Measurements from ENCODE around the gene MYMK.

MYMK gene

GRCh38 chr9:133557581-133557980 lies 32.8 kb upstream of the MYMK start:
- DNase-seq, result no peak

GRCh38 chr9:133556354-133556753 lies 31.6 kb upstream of the MYMK start:
- no peak for DNase-seq

GRCh38 chr9:133554729-133555128 lies 30.0 kb upstream of the MYMK start:
- DNase-seq, result no peak

- no peak for DNase-seq
Measured at GRCh38 chr9:133553973-133554713, 29.4 kb upstream of the MYMK start.

- DNase-seq, result no peak
Measured at GRCh38 chr9:133553123-133553522, 28.4 kb upstream of the MYMK start.

GRCh38 chr9:133552236-133552635 lies 27.5 kb upstream of the MYMK start:
- no peak for DNase-seq

- DNase-seq, result no peak
Measured at GRCh38 chr9:133551446-133551845, 26.7 kb upstream of the MYMK start.

- no peak for DNase-seq
Measured at GRCh38 chr9:133547116-133547515, 22.4 kb upstream of the MYMK start.

- DNase-seq, result no peak
Measured at GRCh38 chr9:133546287-133546680, 21.5 kb upstream of the MYMK start.

- DNase-seq, result no peak
Measured at GRCh38 chr9:133545494-133546286, 20.9 kb upstream of the MYMK start.

GRCh38 chr9:133543772-133544467 lies 19.2 kb upstream of the MYMK start:
- DNase-seq, result no peak

GRCh38 chr9:133542002-133542401 lies 17.2 kb upstream of the MYMK start:
- DNase-seq, result no peak

- DNase-seq, result no peak
Measured at GRCh38 chr9:133540698-133541025, 15.9 kb upstream of the MYMK start.

- DNase-seq, result no peak
Measured at GRCh38 chr9:133539991-133540697, 15.4 kb upstream of the MYMK start.

GRCh38 chr9:133538851-133539833 lies 14.4 kb upstream of the MYMK start:
- DNase-seq, result no peak

GRCh38 chr9:133538176-133538575 lies 13.4 kb upstream of the MYMK start:
- no peak for DNase-seq

GRCh38 chr9:133537257-133537656 lies 12.5 kb upstream of the MYMK start:
- no peak for DNase-seq

- DNase-seq, result no peak
Measured at GRCh38 chr9:133536536-133536935, 11.8 kb upstream of the MYMK start.

GRCh38 chr9:133536080-133536479 lies 11.3 kb upstream of the MYMK start:
- no peak for DNase-seq

- DNase-seq, result no peak
Measured at GRCh38 chr9:133535306-133535877, 10.6 kb upstream of the MYMK start.
